Stimulated activated CD4-positive, alpha-beta T cell treated with anti-CD3 and anti-CD28 coated beads, Interleukin-1b, Interleukin-23, amount 100 ng/mL, for 48 hours (primary cell): ENCODE results near the gene PPARGC1A.

Experiments
- DNase-seq: peaks from one replicate; pipeline ENCODE4 v3.0.0-alpha.2; 2020

The PPARGC1A gene

DNA sequence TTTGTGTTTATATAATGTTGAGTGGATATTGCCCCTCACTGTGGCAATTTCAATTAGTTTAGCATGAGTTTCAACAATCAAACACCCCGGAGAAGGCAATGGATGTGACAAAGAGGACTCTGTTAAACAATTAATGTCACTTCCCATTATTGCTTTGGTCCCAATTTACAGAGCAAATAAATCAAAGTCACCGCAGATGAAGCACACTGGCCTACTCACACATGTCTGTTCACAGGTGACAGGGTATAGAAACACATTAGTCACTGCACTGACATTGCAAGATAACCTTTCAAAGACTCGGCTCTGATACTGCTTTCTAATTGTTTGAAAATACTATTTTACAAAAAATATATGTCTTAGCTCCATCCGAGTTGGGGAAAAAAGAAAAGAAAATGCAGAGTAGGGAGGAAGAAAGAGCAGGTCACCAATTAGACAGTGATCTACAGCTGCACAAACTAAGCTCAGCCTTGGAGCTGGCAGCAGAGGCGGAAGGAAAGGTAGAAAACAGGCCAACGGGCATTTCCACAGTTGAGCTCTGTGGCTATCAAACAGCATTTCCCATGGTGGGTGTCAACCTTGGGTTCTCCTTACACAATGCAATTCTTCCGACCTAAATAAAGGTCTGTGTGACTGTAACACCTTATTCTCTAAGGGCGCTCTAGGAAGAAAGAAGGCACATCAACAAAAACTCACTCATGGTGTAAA lies 53.9 kb downstream of the PPARGC1A start:
- DNase-seq = no peak

DNA sequence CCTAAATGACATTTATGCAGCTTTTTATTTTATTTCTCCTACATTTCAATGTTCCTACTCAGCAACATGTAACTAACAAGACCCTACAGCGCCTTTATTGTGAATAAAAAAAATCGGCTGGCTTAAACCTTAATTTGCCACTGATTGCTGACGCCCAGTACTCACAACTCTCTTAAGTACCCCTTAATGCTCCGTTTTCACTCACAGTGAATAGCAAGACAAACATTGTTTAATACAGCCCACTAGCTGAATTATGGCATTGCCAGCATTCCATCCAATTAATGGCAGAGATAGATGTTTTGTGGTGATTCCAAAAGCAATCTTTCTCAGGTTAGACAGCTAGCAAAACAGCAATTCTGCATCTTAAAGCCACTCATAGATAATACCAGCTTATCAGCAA lies 61.1 kb downstream of the PPARGC1A start:
- DNase-seq = no peak

GRCh38 chr4:23828020-23828715 lies 61.7 kb downstream of the PPARGC1A start:
- no peak for DNase-seq

DNA sequence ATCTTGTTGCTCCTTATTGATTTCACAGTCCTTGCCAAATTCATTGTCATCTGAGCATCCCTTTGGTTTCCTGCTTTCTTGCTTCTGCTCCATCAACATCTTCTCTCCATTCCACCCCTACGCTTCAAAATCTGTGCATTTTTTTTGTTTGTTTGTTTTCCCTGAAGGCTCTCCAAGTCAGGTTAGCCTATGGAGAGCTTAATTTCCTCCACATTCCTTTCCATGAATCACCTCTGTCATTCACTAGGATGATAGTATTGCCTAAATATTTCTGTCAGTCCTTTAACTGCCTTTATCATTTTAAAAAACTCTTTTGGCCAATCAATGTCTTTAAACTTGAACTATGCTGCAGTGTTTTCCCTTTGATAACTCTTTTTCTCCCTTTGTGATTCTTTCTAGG lies 67.7 kb downstream of the PPARGC1A start:
- no peak for DNase-seq

GRCh38 chr4:23819041-23819511 lies 70.8 kb downstream of the PPARGC1A start:
- DNase-seq = no peak

DNA sequence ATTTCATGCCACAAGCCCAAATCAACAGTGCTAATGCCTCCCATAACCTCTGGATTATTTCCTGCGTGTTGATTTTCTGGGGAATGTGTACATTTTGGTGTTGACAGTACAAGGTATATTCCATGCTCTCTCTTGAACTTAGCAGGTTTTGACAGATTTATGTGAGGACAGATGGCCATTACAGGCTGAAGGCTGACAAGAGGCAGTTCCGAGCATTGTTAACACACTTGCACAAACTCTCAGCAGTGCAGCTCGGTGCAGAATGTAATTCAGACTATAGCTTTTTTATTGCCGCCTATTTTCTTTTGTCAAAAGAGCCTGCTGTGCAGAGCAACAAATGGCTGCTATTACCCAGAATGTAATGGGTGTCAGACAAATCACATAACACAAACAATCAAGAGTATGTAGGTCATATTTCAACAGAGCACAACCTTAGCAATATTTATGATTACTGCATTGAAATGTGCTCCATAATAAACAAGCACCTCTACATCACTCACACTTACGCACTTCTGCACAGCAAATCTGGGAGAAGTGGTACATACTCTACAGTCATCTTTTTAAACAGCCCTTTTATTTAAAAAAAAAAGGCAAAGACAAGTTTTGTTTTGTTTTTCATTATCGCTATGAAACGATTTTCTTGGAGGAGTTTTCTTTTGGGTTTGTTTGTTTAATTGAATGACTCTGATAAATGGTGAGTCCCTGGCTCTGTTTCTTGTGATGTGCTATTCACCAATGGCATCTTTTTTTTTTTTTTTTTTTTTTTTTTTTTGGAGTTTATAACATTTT lies 71.6 kb downstream of the PPARGC1A start:
- no peak for DNase-seq

DNA sequence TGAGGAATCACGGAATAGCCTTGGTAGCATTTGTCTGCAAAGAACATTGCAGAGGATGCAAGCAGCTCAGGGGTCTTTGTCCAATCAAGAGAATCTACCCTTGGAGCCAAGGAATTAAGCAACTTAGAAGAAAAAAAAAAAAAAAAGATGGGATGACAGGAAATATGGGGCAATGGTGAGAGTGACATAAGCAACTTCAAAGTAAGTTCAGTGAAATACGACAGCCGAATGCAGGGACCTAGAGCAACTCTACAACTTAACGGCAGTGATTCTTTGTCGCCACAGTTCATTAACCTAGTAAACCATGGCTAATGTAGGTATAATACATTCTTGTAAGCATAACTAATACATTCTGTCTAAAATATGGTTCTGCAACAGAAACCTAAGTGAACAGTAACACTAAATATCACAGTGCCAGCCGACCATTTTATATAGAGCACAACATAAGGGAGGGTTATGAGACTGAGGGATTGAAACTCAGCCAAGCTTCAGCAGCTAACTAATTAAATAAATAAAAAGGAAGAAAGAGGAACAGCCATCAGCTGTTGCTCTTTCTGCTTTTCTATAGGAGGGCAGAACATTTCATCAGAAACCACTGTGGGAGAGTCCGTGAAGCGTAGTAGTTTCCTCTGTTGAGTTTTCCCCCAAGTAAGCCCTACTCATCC lies 74.7 kb downstream of the PPARGC1A start:
- no peak for DNase-seq

DNA sequence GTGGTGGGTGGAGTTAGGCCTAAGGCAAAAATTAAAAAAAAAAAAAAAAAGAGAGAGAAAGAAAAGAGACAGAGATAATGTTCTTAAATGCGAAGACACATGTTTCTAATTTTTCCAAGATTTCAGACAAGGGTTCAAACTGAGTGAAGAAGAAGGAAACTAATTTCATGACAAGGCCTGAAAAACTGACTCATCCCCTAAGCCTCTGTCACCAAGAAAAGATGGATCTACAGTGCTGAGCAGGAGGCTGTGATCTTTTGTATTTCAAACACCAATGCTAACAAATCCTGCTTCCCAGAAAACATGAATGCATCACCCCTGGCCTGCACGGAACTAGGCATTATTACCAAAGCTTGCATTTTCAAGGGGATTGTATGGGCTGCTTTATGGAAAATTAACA lies 75.3 kb downstream of the PPARGC1A start:
- DNase-seq = no peak

DNA sequence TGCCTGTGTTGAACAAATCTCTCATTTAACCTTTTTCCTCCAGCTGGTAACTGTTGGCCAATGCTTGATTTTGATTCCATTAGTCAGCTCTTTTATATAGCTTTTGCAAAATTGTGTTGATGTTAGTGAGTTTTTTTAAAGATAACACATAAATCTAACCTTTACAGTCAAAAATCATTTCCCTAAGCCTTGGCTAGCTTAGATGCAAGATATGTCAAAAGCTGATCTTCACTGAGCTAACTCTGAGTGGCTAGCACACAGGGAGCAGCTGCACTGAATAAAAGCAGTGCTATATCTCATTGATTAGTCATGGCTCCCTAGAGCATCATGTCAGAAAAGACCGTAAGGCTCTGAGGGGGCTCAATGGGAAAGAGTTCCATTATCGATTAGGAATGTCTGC lies 78.7 kb downstream of the PPARGC1A start:
- no peak for DNase-seq

- no peak for DNase-seq
Measured at GRCh38 chr4:23805450-23805851, 84.4 kb downstream of the PPARGC1A start.

DNA sequence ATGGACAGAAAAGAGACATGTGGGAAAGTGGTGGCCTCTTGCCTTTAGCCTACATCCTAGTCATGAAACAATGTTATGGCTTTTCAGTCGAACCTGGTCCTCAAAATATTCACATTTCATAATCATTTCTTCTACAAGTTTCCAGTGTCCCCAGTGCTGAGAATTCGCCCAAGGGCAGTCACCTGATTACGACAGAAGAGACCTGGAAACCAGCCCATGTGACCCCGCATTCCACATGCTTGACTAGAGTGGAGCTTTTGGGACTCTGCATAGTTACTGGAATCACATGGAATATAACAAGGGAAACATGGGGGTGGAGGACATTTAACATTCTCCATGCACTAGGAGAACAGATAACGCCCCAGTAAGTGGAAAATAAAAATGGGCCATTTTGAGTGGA lies 100.1 kb downstream of the PPARGC1A start:
- no peak for DNase-seq

DNA sequence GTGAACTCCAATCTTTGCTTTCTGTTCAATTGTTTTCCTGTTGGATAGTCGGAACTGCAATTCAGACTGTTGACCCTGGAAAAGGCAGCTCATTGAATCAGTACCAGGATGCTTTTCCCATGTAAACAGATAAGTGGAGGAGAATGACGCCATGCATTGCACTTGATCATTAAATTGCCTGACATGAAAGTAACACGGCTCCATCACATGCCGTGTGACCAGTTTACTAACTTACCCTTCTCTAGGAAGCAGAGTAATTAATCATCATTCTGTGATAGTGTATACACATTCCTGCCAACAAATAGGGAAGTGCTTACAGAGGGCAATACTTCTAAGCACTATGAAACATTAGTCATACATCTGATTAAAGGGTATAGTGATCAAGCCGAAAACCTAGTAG lies 101.4 kb downstream of the PPARGC1A start:
- no peak for DNase-seq

GRCh38 chr4:23788027-23788426 lies 101.8 kb downstream of the PPARGC1A start:
- DNase-seq = no peak

DNA sequence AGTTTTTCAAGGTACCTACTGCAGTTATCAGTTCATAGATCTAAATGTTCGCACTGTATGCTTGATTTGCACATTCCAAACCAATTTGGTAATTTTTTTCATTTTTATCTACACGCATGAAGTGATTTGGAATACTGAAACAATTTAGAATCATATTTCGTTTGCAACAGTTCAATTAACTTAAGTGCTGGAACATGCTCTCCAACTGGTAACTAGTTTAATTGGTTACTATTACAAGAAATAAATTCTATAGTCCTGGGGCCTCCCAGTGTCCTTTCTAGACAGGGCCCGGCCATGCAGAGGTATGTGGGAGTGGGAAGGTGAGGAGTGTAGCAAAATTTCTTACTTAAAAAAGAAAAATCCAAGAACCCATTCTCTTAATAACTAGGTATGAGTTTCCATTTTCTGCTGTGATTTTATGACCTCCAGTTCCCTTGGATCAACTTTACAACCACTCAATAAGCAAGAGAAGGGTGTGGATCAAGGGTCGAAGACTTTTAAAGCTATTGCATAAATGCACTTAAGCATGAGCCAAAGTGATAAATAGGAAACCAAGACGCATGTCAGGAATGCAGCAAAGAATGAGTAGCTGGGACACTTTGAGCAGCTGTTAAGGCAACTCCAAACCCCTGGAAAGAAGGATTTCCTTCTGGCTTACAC lies 106.9 kb downstream of the PPARGC1A start:
- no peak for DNase-seq

DNA sequence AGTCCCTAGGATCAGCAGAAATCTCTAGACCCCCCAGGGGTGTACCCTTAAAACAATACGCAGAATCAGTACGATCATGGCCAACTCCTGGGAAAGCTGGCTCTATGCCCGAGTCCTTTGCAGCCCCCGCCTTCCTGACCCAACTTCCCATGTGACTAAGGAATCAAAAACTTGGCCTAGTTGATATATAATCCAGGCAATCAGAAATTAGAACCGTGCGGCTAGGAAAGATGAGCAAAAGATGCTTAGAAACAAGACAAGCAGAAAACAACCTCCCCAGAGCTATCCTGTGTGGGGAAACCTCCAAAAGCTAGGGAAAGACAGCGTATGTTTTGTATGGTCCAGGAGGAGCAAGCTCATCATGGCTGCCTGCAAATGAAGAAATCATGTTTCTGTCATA lies 110.0 kb downstream of the PPARGC1A start:
- no peak for DNase-seq

DNA sequence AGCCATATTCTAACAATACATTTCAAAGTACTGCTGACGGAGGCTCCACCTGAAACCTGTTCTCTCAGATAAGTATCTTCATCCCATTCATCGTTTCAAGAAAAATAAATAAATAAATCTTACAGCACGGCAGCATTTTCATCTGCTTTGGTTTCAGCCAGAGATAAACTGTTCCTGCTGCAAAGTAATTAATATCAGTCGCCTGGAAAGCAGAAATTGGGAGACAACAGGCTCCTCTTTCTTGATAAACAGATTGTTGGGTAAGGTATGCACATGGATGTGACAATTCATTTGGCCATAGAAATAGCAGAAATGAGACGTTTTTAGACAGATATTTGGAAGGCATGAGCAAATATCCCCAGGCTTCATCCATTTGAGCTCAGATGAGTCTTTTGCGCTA lies 110.4 kb downstream of the PPARGC1A start:
- no peak for DNase-seq

DNA sequence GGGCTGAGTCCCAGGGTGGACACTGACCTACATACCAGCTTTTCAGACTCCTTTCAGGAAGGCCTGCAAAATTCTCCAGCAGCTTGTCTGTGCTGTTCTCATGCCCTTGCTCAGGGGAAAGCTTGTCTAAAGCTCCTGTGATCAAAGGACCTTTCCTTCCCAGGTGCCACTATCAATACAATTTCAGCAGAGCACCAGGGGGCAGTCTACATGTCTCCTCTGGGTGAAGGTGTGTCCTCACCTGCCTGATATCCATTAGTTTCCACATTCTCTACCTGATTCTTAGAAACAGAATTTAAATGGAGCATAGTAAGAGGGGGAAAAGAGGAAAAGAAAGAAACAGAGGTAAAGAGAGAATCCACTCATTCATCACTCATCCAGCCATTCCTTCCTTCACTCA lies 114.2 kb downstream of the PPARGC1A start:
- no peak for DNase-seq

DNA sequence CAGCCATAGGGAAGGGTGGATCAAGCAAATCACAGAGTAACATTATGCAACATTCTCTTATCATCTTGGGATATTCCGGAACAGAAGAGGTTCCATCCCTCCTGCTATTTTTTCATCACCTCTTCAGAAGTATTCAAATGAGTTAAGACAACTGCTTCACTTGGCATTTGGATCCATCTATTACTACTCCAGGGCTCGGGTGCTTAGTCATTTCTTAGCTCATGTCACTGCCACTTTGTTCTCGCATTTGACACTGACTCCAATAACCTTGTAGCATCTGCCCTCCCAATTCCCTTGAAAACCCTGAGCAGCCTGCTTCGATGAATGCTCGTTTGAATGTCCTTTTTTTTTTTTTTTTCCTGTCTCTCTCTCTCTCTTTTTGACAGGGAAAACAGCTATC lies 114.9 kb downstream of the PPARGC1A start:
- no peak for DNase-seq

- no peak for DNase-seq
Measured at GRCh38 chr4:23773884-23774636, 115.8 kb downstream of the PPARGC1A start.

GRCh38 chr4:23770011-23770410 lies 119.8 kb downstream of the PPARGC1A start:
- no peak for DNase-seq

GRCh38 chr4:23769406-23769805 lies 120.4 kb downstream of the PPARGC1A start:
- no peak for DNase-seq

GRCh38 chr4:23768541-23768940 lies 121.3 kb downstream of the PPARGC1A start:
- DNase-seq = no peak
